ENCODE data around the gene OAT.

- TF ChIP-seq, protein P1, sequence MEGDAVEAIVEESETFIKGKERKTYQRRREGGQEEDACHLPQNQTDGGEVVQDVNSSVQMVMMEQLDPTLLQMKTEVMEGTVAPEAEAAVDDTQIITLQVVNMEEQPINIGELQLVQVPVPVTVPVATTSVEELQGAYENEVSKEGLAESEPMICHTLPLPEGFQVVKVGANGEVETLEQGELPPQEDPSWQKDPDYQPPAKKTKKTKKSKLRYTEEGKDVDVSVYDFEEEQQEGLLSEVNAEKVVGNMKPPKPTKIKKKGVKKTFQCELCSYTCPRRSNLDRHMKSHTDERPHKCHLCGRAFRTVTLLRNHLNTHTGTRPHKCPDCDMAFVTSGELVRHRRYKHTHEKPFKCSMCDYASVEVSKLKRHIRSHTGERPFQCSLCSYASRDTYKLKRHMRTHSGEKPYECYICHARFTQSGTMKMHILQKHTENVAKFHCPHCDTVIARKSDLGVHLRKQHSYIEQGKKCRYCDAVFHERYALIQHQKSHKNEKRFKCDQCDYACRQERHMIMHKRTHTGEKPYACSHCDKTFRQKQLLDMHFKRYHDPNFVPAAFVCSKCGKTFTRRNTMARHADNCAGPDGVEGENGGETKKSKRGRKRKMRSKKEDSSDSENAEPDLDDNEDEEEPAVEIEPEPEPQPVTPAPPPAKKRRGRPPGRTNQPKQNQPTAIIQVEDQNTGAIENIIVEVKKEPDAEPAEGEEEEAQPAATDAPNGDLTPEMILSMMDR (IDR thresholded peaks at IDR 0.05; ENCODE audit: insufficient read depth, low read depth, low read length) = no peak
- TF ChIP-seq EZH2 (IDR thresholded peaks at IDR 0.05; ENCODE audit: insufficient read depth, low read length) = no peak
These were observed 42.3 kb downstream of the OAT start for GRCh38 chr10:124376411-124376810.
